Mesenchymal stem cell (in vitro differentiated cells and primary cell): ENCODE results near the gene SETD5.
A peak's percentile ranks its signal among the peaks of the same experiment; 100 is the strongest.

Source experiments
- DNase-seq: peaks from one replicate; pipeline ENCODE4 v3.0.0-alpha.2; 2013
- H2AFZ ChIP-seq: one replicate; pipeline ENCODE4 v1.6.1; 2013; ENCODE audit warnings: low read depth, mild to moderate bottlenecking, control low read depth, inconsistent platforms, low read length, moderate library complexity
- H2AK5ac ChIP-seq: 2 replicates; pipeline ENCODE4 v1.6.1; 2013; ENCODE audit warnings: low read length, moderate library complexity, mild to moderate bottlenecking, inconsistent platforms; ENCODE audit not compliant: severe bottlenecking
- H2BK120ac ChIP-seq: one replicate; pipeline ENCODE4 v1.6.1; 2013; ENCODE audit warnings: low read depth, mild to moderate bottlenecking, inconsistent platforms, low read length, moderate library complexity
- H2BK12ac ChIP-seq, 2 experiments: one replicate each; pipeline ENCODE4 v1.6.1; 2013; ENCODE audit warnings: inconsistent platforms in 2 of 2, low read length in 2 of 2, mild to moderate bottlenecking in 2 of 2, moderate library complexity in 2 of 2, control low read depth in 1 of 2
- H2BK15ac ChIP-seq: one replicate; pipeline ENCODE4 v1.6.1; 2013; ENCODE audit warnings: mild to moderate bottlenecking, low read depth, inconsistent platforms; ENCODE audit not compliant: poor library complexity, severe bottlenecking
- H2BK5ac ChIP-seq: 2 replicates; pipeline ENCODE4 v1.6.1; 2013; ENCODE audit warnings: low read depth, mild to moderate bottlenecking, low read length, control low read depth, inconsistent platforms; ENCODE audit not compliant: poor library complexity, severe bottlenecking
- H3K14ac ChIP-seq, 2 experiments: one replicate each; pipeline ENCODE4 v1.6.1; 2013; ENCODE audit warnings: inconsistent platforms in 2 of 2, low read length in 2 of 2, control low read depth in 1 of 2, mild to moderate bottlenecking in 1 of 2, moderate library complexity in 1 of 2
- H3K18ac ChIP-seq, 2 experiments: one replicate each; pipeline ENCODE4 v1.6.1; 2013; ENCODE audit warnings: inconsistent platforms in 2 of 2, low read length in 2 of 2, control low read depth in 1 of 2, low read depth in 1 of 2, mild to moderate bottlenecking in 1 of 2
- H3K23ac ChIP-seq, 2 experiments: one replicate each; pipeline ENCODE4 v1.6.1; 2013; ENCODE audit warnings: inconsistent platforms in 2 of 2, low read length in 2 of 2, mild to moderate bottlenecking in 2 of 2, moderate library complexity in 2 of 2, control low read depth in 1 of 2
- H3K27ac ChIP-seq: 2 replicates; pipeline ENCODE4 v1.5.1; 2013; ENCODE audit warnings: mild to moderate bottlenecking, moderate library complexity, low read length, control low read depth, inconsistent platforms; ENCODE audit not compliant: poor library complexity, severe bottlenecking
- H3K27me3 ChIP-seq, 2 experiments: 2 replicates each; pipeline versions ENCODE4 v1.6.1 to v1.7.0; 2013; ENCODE audit warnings: low read length in 2 of 2, mild to moderate bottlenecking in 2 of 2, moderate library complexity in 2 of 2, control low read depth in 1 of 2, inconsistent platforms in 1 of 2; ENCODE audit not compliant: control insufficient read depth in 1 of 2, insufficient read depth in 1 of 2
- H3K36me3 ChIP-seq, 2 experiments: 2 replicates each; pipeline versions ENCODE4 v1.6.1 to v1.7.0; 2013; ENCODE audit warnings: low read length in 2 of 2, control low read depth in 1 of 2, inconsistent platforms in 1 of 2, low read depth in 1 of 2, mild to moderate bottlenecking in 1 of 2; ENCODE audit not compliant: insufficient read depth in 2 of 2, control insufficient read depth in 1 of 2
- H3K4ac ChIP-seq, 2 experiments: one replicate each; pipeline ENCODE4 v1.6.1; 2013; ENCODE audit warnings: inconsistent platforms in 2 of 2, low read length in 2 of 2, mild to moderate bottlenecking in 2 of 2, moderate library complexity in 2 of 2, control low read depth in 1 of 2, low read depth in 1 of 2
- H3K4me1 ChIP-seq: 2 replicates; pipeline ENCODE4 v1.6.1; 2013; ENCODE audit warnings: low read depth, low read length, control low read depth; ENCODE audit not compliant: control insufficient read depth, insufficient read depth
- H3K4me2 ChIP-seq: 2 replicates; pipeline ENCODE4 v1.6.1; 2013; ENCODE audit warnings: low read length, mild to moderate bottlenecking, inconsistent platforms; ENCODE audit not compliant: poor library complexity, severe bottlenecking
- H3K4me3 ChIP-seq, 2 experiments: 2 replicates each; pipeline versions ENCODE4 v1.5.1 to v1.7.0; 2013; ENCODE audit warnings: low read length in 2 of 2, mild to moderate bottlenecking in 2 of 2, control low read depth in 1 of 2, low read depth in 1 of 2; ENCODE audit not compliant: insufficient read depth in 1 of 2
- H3K79me1 ChIP-seq: replicated peaks from 2 replicates; pipeline ENCODE4 v1.6.1; 2013; ENCODE audit warnings: mild to moderate bottlenecking, control low read depth, low read length, inconsistent platforms; ENCODE audit not compliant: poor library complexity, severe bottlenecking
- H3K9ac ChIP-seq: 2 replicates; pipeline ENCODE4 v1.7.0; 2013; ENCODE audit warnings: mild to moderate bottlenecking, low read length, moderate library complexity
- H3K9me3 ChIP-seq: 2 replicates; pipeline ENCODE4 v1.7.0; 2013; ENCODE audit warnings: mild to moderate bottlenecking, low read length; ENCODE audit not compliant: control insufficient read depth
- H4K8ac ChIP-seq: one replicate; pipeline ENCODE4 v1.6.1; 2013; ENCODE audit warnings: inconsistent platforms, mild to moderate bottlenecking, low read length, moderate library complexity
- H4K91ac ChIP-seq: one replicate; pipeline ENCODE4 v1.6.1; 2013; ENCODE audit warnings: mild to moderate bottlenecking, low read length, inconsistent platforms
- WGBS: methylation state at CpG from one replicate; pipeline ENCODE4 v1.1.7; 2013; ENCODE audit warnings: mixed read lengths; 5-methylcytosine and 5-hydroxymethylcytosine counted together

SETD5 gene

GRCh38 chr3:9380014-9380413 lies 17.4 kb upstream of the SETD5 start:
- H2AFZ ChIP-seq: no peak overlapping the region
- H3K4me1 ChIP-seq: no peaks in the 10 kb centered on the region
- H3K4me2 ChIP-seq: no peak overlapping the region
- H2BK15ac ChIP-seq: no peak overlapping the region
- no peak overlapping the region for H2BK5ac ChIP-seq
- H3K4ac ChIP-seq: no peak overlapping the region
- no peak overlapping the region for H3K14ac ChIP-seq
- peaks cover 9% of the 10 kb centered on the region for H3K79me1 ChIP-seq
- no peak overlapping the region for H3K23ac ChIP-seq
- H3K9me3 ChIP-seq: no peaks in the 10 kb centered on the region
- H2BK12ac ChIP-seq: no peak overlapping the region
- no peak overlapping the region for H3K9ac ChIP-seq
- H3K36me3 ChIP-seq: peaks cover 5 to 91% of the 10 kb centered on the region in 2 experiments
- H3K27me3 ChIP-seq: no peaks in the 10 kb centered on the region
- WGBS: 95% methylated on average over 3 of the region's 3 CpGs
- no peak for DNase-seq
- no peak overlapping the region for H2BK120ac ChIP-seq
- H4K91ac ChIP-seq: no peak overlapping the region
- no peak overlapping the region for H4K8ac ChIP-seq
- H3K18ac ChIP-seq: no peak overlapping the region
- no peak overlapping the region for H2AK5ac ChIP-seq
- no peak overlapping the region for H3K27ac ChIP-seq
- no peak overlapping the region for H3K4me3 ChIP-seq

- Histone ChIP-seq H2AK5ac (no peak overlapping the region), H3K4me3 (no peak overlapping the region), H3K4ac (no peak overlapping the region), H2BK12ac (no peak overlapping the region), H3K36me3 (peaks cover 3 to 91% of the 10 kb centered on the region in 2 experiments), H3K4me1 (no peaks in the 10 kb centered on the region), H3K14ac (no peak overlapping the region), H2BK120ac (no peak overlapping the region), H4K8ac (no peak overlapping the region), H2BK5ac (no peak overlapping the region), H2AFZ (no peak overlapping the region), H3K23ac (no peak overlapping the region), H3K27me3 (no peaks in the 10 kb centered on the region), H3K9me3 (no peaks in the 10 kb centered on the region), H3K79me1 (peaks cover 5% of the 10 kb centered on the region), H3K9ac (peak overlapping the region; percentile 17), H3K27ac (peak overlapping the region; percentile 27), H2BK15ac (no peak overlapping the region), H3K4me2 (no peak overlapping the region), H3K18ac (no peak overlapping the region), H4K91ac (no peak overlapping the region)
- 93% methylated on average over 9 of the region's 13 CpGs for WGBS
- DNase-seq: peak; percentile 41
Observed at GRCh38 chr3:9384141-9384828, 13.1 kb upstream of the SETD5 start.

DNA sequence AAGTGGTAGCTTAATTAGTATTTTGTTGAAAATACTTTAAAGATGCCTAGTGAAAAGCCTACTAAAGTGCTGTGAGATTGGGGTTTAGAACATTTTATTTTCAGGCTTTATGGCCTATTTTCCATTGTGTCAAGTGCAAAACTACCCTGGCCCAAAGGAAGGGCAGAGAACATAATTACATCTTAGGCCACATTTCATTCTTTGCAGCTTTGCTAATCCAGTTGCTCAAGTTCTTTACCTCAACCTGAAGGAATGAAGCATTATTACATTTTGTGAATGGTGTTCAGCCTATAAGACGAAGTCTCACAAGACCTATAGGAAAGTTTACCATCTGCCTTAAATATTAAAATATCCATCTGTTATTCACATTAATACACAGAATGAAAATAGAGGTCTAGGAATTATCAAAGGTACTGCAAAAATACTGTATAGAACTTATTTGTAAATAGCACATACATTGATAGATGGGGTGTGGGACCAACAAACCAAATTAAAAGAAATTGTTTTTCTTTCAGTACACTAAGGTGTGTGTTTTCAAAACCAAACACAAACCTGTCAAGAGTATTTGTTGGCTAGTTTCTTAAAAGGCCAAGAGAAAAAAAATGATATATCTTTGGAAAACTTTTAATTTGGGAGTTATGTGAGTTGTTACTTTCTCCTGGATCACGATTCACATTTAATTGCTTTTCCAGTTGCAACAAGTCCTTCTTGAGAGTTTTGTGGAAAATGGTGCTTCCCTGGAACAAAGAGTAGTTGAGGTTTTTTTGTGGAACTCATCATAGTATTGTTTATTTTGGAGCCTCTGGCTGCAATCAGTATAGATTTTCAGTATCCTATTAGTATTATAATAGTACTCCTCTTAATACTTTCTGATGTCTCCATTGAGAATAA lies 12.0 kb upstream of the SETD5 start:
- peak overlapping the region; percentile 6 for H3K9ac ChIP-seq
- no peak overlapping the region for H2AFZ ChIP-seq
- H4K91ac ChIP-seq: no peak overlapping the region
- peaks cover 6 to 91% of the 10 kb centered on the region in 2 experiments for H3K36me3 ChIP-seq
- no peak overlapping the region for H3K18ac ChIP-seq
- H3K79me1 ChIP-seq: peaks cover 5% of the 10 kb centered on the region
- H3K4me2 ChIP-seq: no peak overlapping the region
- 96% methylated on average over 1 of the region's 2 CpGs for WGBS
- no peak overlapping the region for H4K8ac ChIP-seq
- no peak overlapping the region for H3K23ac ChIP-seq
- no peak overlapping the region for H3K14ac ChIP-seq
- no peaks in the 10 kb centered on the region for H3K4me1 ChIP-seq
- H2AK5ac ChIP-seq: no peak overlapping the region
- H2BK15ac ChIP-seq: no peak overlapping the region
- H2BK12ac ChIP-seq: no peak overlapping the region
- no peak overlapping the region for H2BK120ac ChIP-seq
- no peak overlapping the region for H3K4me3 ChIP-seq
- H3K4ac ChIP-seq: no peak overlapping the region
- H3K27me3 ChIP-seq: no peaks in the 10 kb centered on the region
- no peak overlapping the region for H2BK5ac ChIP-seq
- no peaks in the 10 kb centered on the region for H3K9me3 ChIP-seq
- no peak for DNase-seq
- peak overlapping the region; percentile 27 for H3K27ac ChIP-seq

GRCh38 chr3:9386078-9386459 lies 11.3 kb upstream of the SETD5 start:
- Histone ChIP-seq H3K27ac (peak overlapping the region; percentile 19), H3K18ac (no peak overlapping the region), H3K4ac (no peak overlapping the region), H4K91ac (no peak overlapping the region), H3K4me3 (no peak overlapping the region), H3K79me1 (peaks cover 5% of the 10 kb centered on the region), H2BK15ac (no peak overlapping the region), H3K23ac (no peak overlapping the region), H3K4me2 (no peak overlapping the region), H2BK5ac (no peak overlapping the region), H3K9me3 (no peaks in the 10 kb centered on the region), H3K27me3 (no peaks in the 10 kb centered on the region), H2BK120ac (no peak overlapping the region), H2BK12ac (no peak overlapping the region), H2AK5ac (no peak overlapping the region), H3K4me1 (no peaks in the 10 kb centered on the region), H3K14ac (no peak overlapping the region), H3K36me3 (peaks cover 9 to 91% of the 10 kb centered on the region in 2 experiments), H3K9ac (peak overlapping the region; percentile 6), H2AFZ (no peak overlapping the region), H4K8ac (no peak overlapping the region)
- 60% methylated on average over 1 of the region's 3 CpGs for WGBS
- no peak for DNase-seq
